SU-DHL-6 (cell line): Measurements from ENCODE around the gene ARHGAP45.

Experiments used
- H2AFZ ChIP-seq: fragments of 200-600 bp; sonication (generic); 2 replicates; pipeline ENCODE4 v1.6.1; 2014; ENCODE audit warnings: low read depth, mild to moderate bottlenecking, moderate library complexity, mixed read lengths, antibody characterized with exemption, low read length; ENCODE audit not compliant: severe bottlenecking
- H3F3A ChIP-seq: fragments of 200-600 bp; shearing (Covaris generic); 2 replicates; pipeline ENCODE4 v1.6.0; 2016; ENCODE audit warnings: antibody characterized with exemption, mild to moderate bottlenecking; ENCODE audit not compliant: insufficient read depth
- H3K27ac ChIP-seq: fragments of 200-600 bp; sonication (generic); 2 replicates; pipeline ENCODE4 v1.5.1; 2016; ENCODE audit warnings: low read depth, mild to moderate bottlenecking, low read length, moderate library complexity, mixed read lengths
- H3K27me3 ChIP-seq: fragments of 200-600 bp; sonication (generic), shearing (Covaris generic); 2 replicates; pipeline ENCODE4 v1.6.0; 2014; ENCODE audit warnings: mild to moderate bottlenecking, low read length
- H3K36me3 ChIP-seq: fragments of 200-600 bp; sonication (generic); 2 replicates; pipeline ENCODE4 v1.6.1; 2014; ENCODE audit warnings: mild to moderate bottlenecking, low read length, mixed read lengths
- H3K4me2 ChIP-seq: fragments of 300-600, 200-600 bp; shearing (Covaris generic), sonication (generic); 2 replicates; pipeline ENCODE4 v1.6.0; 2014; ENCODE audit warnings: low read length, low read depth, mild to moderate bottlenecking; ENCODE audit not compliant: poor library complexity, severe bottlenecking
- H3K4me3 ChIP-seq: fragments of 200-600 bp; sonication (generic); 2 replicates; pipeline ENCODE4 v1.5.1; 2014; ENCODE audit warnings: antibody characterized with exemption, low read length, mild to moderate bottlenecking, mixed read lengths; ENCODE audit not compliant: insufficient read depth, poor library complexity, severe bottlenecking
- H3K79me2 ChIP-seq: fragments of 200-600 bp; sonication (generic); 2 replicates; pipeline ENCODE4 v1.6.1; 2014; ENCODE audit warnings: mild to moderate bottlenecking, low read length, moderate library complexity; ENCODE audit not compliant: insufficient read depth
- H3K9ac ChIP-seq: fragments of 200-600 bp; sonication (generic); 2 replicates; pipeline ENCODE4 v1.7.0; 2014; ENCODE audit warnings: mild to moderate bottlenecking, low read length
- H3K9me2 ChIP-seq: fragments of 200-600 bp; sonication (generic); replicated peaks from 2 replicates; pipeline ENCODE4 v1.6.1; 2014; ENCODE audit warnings: low read length; ENCODE audit not compliant: insufficient read depth
- H3K9me3 ChIP-seq: fragments of 200-600 bp; sonication (generic); 2 replicates; pipeline ENCODE4 v1.6.1; 2014; ENCODE audit warnings: low read length, mixed read lengths; ENCODE audit not compliant: insufficient read depth
- H4K20me1 ChIP-seq: fragments of 200-600 bp; sonication (generic); 2 replicates; pipeline ENCODE4 v1.6.1; 2014; ENCODE audit warnings: low read depth, mild to moderate bottlenecking, antibody characterized with exemption, low read length, moderate library complexity, mixed read lengths
- CTCF ChIP-seq: fragments of 200-600 bp; sonication (generic); IDR thresholded peaks from one replicate; pipeline ENCODE4 v1.5.1; 2017; ENCODE audit warnings: antibody characterized with exemption, mild to moderate bottlenecking, low read length, moderate library complexity; ENCODE audit not compliant: insufficient read depth, poor library complexity, severe bottlenecking
- EZH2phosphoT487 ChIP-seq: fragments of 200-600 bp; sonication (generic), shearing (Covaris generic); conservative IDR thresholded peaks from 2 replicates; pipeline ENCODE4 v1.6.1; 2018; ENCODE audit warnings: mild to moderate bottlenecking, antibody characterized with exemption, low read length, moderate library complexity, mixed read lengths

The ARHGAP45 gene

GRCh38 chr19:1053176-1054101 is 13.5 kb upstream of the ARHGAP45 start:
- no peak overlapping the region for H3K4me2 ChIP-seq
- H3K9me2 ChIP-seq = no peaks in the 10 kb centered on the region
- H3K27ac ChIP-seq = no peak overlapping the region

GRCh38 chr19:1054102-1055027 is 12.6 kb upstream of the ARHGAP45 start:
- no peaks in the 10 kb centered on the region for H3K27me3 ChIP-seq
- H3K9ac ChIP-seq = no peak overlapping the region
- TF ChIP-seq EZH2phosphoT487 = no peak
- no peak for TF ChIP-seq CTCF
- no peak overlapping the region for H3K4me2 ChIP-seq
- no peak overlapping the region for H2AFZ ChIP-seq
- no peak overlapping the region for H3K4me3 ChIP-seq
- no peaks in the 10 kb centered on the region for H3K36me3 ChIP-seq
- 0 out of 2 replicates have a peak, but pooled peaks cover 4% of the 10 kb centered on the region for H3F3A ChIP-seq
- no peaks in the 10 kb centered on the region for H4K20me1 ChIP-seq
- no peaks in the 10 kb centered on the region for H3K79me2 ChIP-seq
- H3K9me3 ChIP-seq = no peaks in the 10 kb centered on the region
- H3K9me2 ChIP-seq = no peaks in the 10 kb centered on the region
- H3K27ac ChIP-seq = no peak overlapping the region

More at GRCh38 chr19:1053176-1054101, 13.5 kb upstream of the ARHGAP45 start:
- no peaks in the 10 kb centered on the region for H3K36me3 ChIP-seq
- 0 out of 2 replicates have a peak, but pooled peaks cover 4% of the 10 kb centered on the region for H3F3A ChIP-seq
- TF ChIP-seq EZH2phosphoT487 (no peak), CTCF (no peak)
- H3K4me3 ChIP-seq = no peak overlapping the region
- no peaks in the 10 kb centered on the region for H3K9me3 ChIP-seq
- no peak overlapping the region for H2AFZ ChIP-seq
- H3K9ac ChIP-seq = no peak overlapping the region
- H3K79me2 ChIP-seq = no peaks in the 10 kb centered on the region
- no peaks in the 10 kb centered on the region for H3K27me3 ChIP-seq
- no peaks in the 10 kb centered on the region for H4K20me1 ChIP-seq

GRCh38 chr19:1055028-1055425 is 11.9 kb upstream of the ARHGAP45 start:
- Histone ChIP-seq H3K9me2 (no peaks in the 10 kb centered on the region), H3K79me2 (no peaks in the 10 kb centered on the region), H3K4me2 (no peak overlapping the region)

More at GRCh38 chr19:1055028-1055425, 11.9 kb upstream of the ARHGAP45 start:
- Histone ChIP-seq H3K9me3 (no peaks in the 10 kb centered on the region), H2AFZ (no peak overlapping the region), H3F3A (0 out of 2 replicates have a peak, but pooled peaks cover 7% of the 10 kb centered on the region), H3K4me3 (no peak overlapping the region), H4K20me1 (no peaks in the 10 kb centered on the region), H3K36me3 (no peaks in the 10 kb centered on the region), H3K9ac (no peak overlapping the region), H3K27me3 (no peaks in the 10 kb centered on the region), H3K27ac (no peak overlapping the region)
- TF ChIP-seq EZH2phosphoT487 (no peak), CTCF (no peak)
